BJ (cell line): ENCODE measurements around the gene ZNF324. TPM values are rescaled to one million over a fixed set of nuclear protein-coding genes. Genes with fewer than 3 reads are reported as not detected.
A peak's percentile ranks its signal among the peaks of the same experiment; 100 is the strongest.
"Not testable (repeated sequence)": the region's sequence is repeated elsewhere in the genome, so short reads cannot be mapped to it uniquely, and the experiment has no call there.

ENCODE experiments used
- CTCF ChIA-PET: fragments of 350-600 bp; formaldehyde crosslinking; extraction: SDS; loops from one replicate; lab custom pipeline; 2021; ENCODE audit warnings: antibody characterized with exemption, inconsistent platforms; lab: Yijun Ruan, JAX
- POLR2A ChIA-PET: fragments of 300-600 bp; sonication (Branson Sonifier 250); formaldehyde crosslinking; extraction: SDS; loops from one replicate; lab custom pipeline; 2021; ENCODE audit warnings: antibody characterized with exemption; lab: Charles Lee
- DNase-seq: peaks from one replicate; pipeline ENCODE4 v3.0.0-alpha.2; 2011; ENCODE audit warnings: low read depth
- H3K27me3 ChIP-seq: 2 replicates; pipeline ENCODE4 v1.6.0; 2011; ENCODE audit warnings: low read length; ENCODE audit not compliant: control insufficient read depth, insufficient read depth
- H3K36me3 ChIP-seq: 2 replicates; pipeline ENCODE4 v1.5.1; 2011; ENCODE audit warnings: low read length; ENCODE audit not compliant: control insufficient read depth, insufficient read depth
- H3K4me3 ChIP-seq: 2 replicates; pipeline ENCODE4 v1.5.1; 2011; ENCODE audit warnings: low read depth, mild to moderate bottlenecking, control low read depth, low read length
- polyA plus RNA-seq: library from polyadenylated mRNA; depleted of rRNA; stranded (reverse); fragments of >200 nt; gene quantifications from 2 replicates; pipeline ENCODE4 v1.2.3, GENCODE V29; 2011
- TF ChIP-seq, protein P1 (sequence below): IDR thresholded peaks from 2 replicates; pipeline ENCODE4 v1.5.1; 2011; ENCODE audit warnings: low read depth, mild to moderate bottlenecking, control low read depth, inconsistent platforms, low read length, moderate library complexity; ENCODE audit not compliant: insufficient read depth

The ZNF324 gene
- polyA plus RNA-seq, 1 experiment, result 4.4 TPM

DNA sequence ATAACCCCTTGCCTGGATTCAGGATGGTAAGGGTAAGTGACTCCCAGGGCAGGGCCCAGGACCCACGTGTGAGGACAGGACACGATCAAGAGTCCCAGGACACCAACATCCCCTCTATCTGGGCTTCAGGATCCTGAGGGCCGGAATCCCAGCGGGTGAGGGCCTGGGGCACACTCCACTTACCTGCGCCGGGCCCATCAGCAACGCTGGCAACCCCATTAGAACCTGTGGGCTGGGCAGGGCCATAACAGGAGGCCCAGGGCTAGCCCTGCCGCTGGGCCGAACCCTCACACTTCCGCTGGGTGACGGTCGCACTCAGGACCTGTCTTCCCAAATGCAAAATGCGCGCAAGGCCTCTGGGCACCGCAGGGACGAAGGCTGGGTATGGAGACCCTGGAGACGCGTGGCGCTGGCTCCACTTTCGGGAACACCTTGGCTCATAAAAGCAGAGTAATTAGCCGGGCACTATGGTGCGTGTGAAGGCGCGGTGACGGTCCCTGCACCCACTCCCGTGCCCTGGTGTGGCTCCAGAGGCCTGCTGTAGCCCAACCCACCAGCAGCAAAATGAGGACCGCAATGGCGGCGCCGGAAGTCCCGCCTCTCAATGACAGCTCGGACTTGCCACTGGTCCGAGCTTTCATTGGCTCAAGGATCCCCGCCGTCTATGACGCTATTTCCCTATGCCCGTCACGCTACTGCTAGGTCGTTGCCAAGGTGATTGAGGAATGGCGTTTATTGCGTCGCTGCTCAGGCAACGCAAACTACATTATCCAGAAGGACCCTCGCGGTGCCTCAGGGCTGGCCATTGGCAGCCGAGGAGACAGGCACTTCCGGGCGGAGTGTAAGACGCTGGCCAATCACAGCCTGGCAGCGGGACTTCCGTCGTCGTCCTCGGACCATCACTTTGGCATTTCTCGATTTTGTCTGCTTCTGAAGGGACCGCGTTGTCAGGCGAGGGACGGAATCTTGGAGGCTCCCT lies 27.0 kb upstream of the ZNF324 start, which contains the start of gene ZNF132:
Gene ZNF132, minus strand, starts transcription at position 578 of the 979 bp plus-strand sequence. Its CDS starts 332 bp downstream, at position 246.
- Histone ChIP-seq H3K4me3 (peak within 1 kb of the TSS; percentile 81), H3K36me3 (peaks cover 7% of the 10 kb centered on the region), H3K27me3 (no peaks in the 10 kb centered on the region)
- ChIA-PET POLR2A (no interaction called here), CTCF (interaction anchor here (1.0 kb wide), 1 partner anchor 79 kb away, joined by 3 read pairs; no protein-coding TSS in a partner anchor)
- peak; percentile 100 for DNase-seq
- TF ChIP-seq, protein P1, sequence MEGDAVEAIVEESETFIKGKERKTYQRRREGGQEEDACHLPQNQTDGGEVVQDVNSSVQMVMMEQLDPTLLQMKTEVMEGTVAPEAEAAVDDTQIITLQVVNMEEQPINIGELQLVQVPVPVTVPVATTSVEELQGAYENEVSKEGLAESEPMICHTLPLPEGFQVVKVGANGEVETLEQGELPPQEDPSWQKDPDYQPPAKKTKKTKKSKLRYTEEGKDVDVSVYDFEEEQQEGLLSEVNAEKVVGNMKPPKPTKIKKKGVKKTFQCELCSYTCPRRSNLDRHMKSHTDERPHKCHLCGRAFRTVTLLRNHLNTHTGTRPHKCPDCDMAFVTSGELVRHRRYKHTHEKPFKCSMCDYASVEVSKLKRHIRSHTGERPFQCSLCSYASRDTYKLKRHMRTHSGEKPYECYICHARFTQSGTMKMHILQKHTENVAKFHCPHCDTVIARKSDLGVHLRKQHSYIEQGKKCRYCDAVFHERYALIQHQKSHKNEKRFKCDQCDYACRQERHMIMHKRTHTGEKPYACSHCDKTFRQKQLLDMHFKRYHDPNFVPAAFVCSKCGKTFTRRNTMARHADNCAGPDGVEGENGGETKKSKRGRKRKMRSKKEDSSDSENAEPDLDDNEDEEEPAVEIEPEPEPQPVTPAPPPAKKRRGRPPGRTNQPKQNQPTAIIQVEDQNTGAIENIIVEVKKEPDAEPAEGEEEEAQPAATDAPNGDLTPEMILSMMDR, result no peak

DNA sequence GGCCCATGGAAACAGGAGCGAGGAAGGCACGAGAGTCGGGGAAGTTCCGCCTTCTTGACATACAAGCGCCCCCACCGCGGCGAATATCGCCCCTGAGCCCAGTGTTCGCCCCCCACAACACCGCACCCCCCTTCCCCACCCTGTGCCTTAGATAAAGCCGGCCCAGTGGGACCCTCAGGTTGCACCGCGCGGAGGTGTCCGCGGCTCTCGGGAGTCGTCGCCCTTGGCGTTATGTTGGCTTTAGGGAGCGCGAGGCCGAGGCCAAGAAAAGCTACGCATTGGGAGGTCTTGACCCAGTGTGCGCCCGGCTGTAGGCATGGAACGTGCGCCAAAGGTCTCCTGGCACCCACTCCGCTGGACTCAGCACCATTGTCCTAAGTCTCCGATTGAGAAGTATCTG lies 26.3 kb upstream of the ZNF324 start:
- Histone ChIP-seq H3K27me3 (no peaks in the 10 kb centered on the region), H3K4me3 (peak overlapping the region; percentile 81), H3K36me3 (peaks cover 3% of the 10 kb centered on the region)
- TF ChIP-seq, protein P1, result no peak
- POLR2A ChIA-PET, result no interaction called here
- DNase-seq, result no peak
- CTCF ChIA-PET, result interaction anchor here (1.0 kb wide), 1 partner anchor 78 kb away, joined by 3 read pairs; no protein-coding TSS in a partner anchor

DNA sequence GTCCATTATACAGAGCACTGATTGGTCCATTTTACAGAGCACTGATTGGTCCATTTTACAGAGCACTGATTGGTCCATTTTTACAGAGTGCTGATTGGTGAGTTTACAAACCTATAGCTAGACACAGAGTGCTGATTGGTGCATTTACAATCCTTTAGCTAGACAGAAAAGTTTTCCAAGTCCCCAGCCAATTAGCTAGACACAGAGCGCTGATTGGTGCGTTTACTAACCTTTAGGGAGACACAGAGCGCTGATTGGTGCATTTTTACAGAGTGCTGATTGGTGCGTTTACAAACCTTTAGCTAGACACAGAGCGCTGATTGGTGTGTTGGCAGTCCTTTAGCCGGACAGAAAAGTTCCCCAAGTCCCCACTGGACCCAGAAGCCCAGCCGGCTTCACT lies 23.9 kb upstream of the ZNF324 start:
- H3K36me3 ChIP-seq, DNase-seq, POLR2A ChIA-PET, H3K4me3 ChIP-seq, H3K27me3 ChIP-seq: not testable (repeated sequence)
- CTCF ChIA-PET, result interaction anchor here (1.0 to 1.1 kb wide), 2 partner anchors 8 to 14 kb away, joined by 3 read pairs; partner anchors contain the start of gene ZNF324B

DNA sequence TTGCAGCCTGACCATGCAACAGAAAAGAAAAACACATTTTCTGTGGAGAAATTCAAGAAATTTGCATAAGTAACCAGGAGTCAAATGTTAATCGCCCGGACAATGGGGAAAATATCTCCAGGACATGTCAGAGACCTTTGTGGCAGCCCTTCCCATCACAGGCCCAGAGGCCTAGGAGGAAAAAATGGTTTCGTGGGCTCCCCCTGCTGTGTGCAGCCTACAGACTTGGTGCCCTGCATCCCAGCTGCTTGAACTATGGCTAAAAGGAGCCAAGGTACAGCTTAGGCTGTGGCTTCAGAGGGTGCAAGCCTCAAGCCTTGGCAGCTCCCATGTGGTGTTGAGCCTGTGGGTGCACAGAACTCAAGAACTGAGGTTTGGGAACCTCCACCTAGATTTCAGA lies 18.0 kb upstream of the ZNF324 start:
- H3K36me3 ChIP-seq, POLR2A ChIA-PET, H3K27me3 ChIP-seq, DNase-seq, H3K4me3 ChIP-seq: not testable (repeated sequence)
- CTCF ChIA-PET, result interaction anchor here (1.0 kb wide), 1 partner anchor 51 kb away, joined by 3 read pairs; no protein-coding TSS in a partner anchor

DNA sequence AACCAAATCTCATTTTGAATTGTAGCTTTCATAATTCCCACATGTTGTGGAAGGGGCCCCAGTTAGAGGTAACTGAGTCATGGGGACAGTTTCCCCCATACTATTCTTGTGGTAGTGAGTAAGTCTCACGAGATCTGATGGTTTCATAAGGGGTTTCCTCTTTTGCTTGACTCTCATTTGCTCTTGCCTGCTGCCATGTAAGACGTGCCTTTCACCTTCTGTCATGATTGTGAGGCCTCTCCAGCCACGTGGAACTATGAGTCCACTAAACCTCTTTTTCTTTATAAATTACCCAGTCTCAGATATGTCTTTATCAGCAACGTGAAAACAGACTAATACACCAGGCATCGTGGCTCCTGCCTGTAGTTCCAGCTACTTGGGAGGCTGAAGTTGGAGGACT lies 16.9 kb upstream of the ZNF324 start:
- H3K4me3 ChIP-seq, CTCF ChIA-PET, H3K27me3 ChIP-seq, H3K36me3 ChIP-seq, DNase-seq, POLR2A ChIA-PET: not testable (repeated sequence)

DNA sequence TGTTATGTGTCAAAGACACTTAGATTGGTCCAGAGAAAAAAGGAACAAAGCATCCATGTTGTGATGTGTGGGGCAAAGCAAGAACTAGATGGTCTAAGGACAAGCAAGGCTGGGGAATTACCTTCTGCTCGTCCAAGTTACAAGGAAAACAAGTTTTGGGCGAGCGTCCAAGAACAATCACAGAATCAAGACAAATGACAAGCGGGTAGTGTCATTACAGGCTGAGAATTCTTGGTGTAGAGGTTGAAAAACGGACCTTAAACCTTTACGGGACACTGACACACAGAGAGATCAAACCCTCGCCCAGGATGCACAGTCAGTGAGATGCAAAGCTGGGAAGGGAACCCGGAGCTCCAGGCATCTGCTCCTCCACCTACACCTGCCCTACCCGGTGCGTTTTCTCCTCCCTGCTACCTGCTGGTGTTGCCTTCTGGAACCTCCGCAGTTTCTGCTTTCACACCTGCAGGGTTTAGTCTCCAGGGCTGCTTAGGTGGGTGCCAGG lies 16.0 kb upstream of the ZNF324 start:
- POLR2A ChIA-PET, result no interaction called here
- TF ChIP-seq, protein P1, result no peak
- DNase-seq, result no peak
- Histone ChIP-seq H3K4me3 (peak overlapping the region; percentile 87), H3K36me3 (peaks cover 6% of the 10 kb centered on the region), H3K27me3 (peaks cover 1% of the 10 kb centered on the region; the same call in 1 of the 2 replicates)
- CTCF ChIA-PET, result interaction anchor here (0.6 to 1.3 kb wide), 3 partner anchors 8 to 69 kb away, joined by 3 to 4 read pairs (median 3); partner anchors contain the start of gene ZBTB45
